GM23338 (cell line): ENCODE measurements around the gene ANKIB1. TPM values are rescaled to one million over a fixed set of nuclear protein-coding genes. Genes with fewer than 3 reads are reported as not detected.

Experiments
- ATAC-seq: fragments of 200-7000 bp; cut with Tn5 transposase; 3 replicates; pipeline ENCODE4 v1.9.1; 2020
- DNase-seq: peaks from one replicate; pipeline ENCODE4 v3.0.0-alpha.2; 2015; ENCODE audit warnings: low spot score
- H2AFZ ChIP-seq: fragments of 200-600 bp; sonication (generic); 2 replicates; pipeline ENCODE4 v1.8.0; 2016; ENCODE audit warnings: antibody characterized with exemption, mild to moderate bottlenecking, moderate library complexity
- H3F3A ChIP-seq: fragments of 200-600 bp; sonication (generic); replicated peaks from 2 replicates; pipeline ENCODE4 v1.8.0; 2017; ENCODE audit warnings: antibody characterized with exemption, mixed run types, low read depth
- H3K27ac ChIP-seq: fragments of 200-600 bp; sonication (generic); 2 replicates; pipeline ENCODE4 v1.6.1; 2016; ENCODE audit warnings: low read depth
- H3K27me3 ChIP-seq: fragments of 200-600 bp; sonication (generic); 2 replicates; pipeline ENCODE4 v1.8.0; 2016; ENCODE audit warnings: mild to moderate bottlenecking, mixed run types, moderate library complexity; ENCODE audit not compliant: insufficient read depth
- H3K36me3 ChIP-seq: fragments of 200-600 bp; sonication (generic); 2 replicates; pipeline ENCODE4 v1.8.0; 2016; ENCODE audit warnings: mild to moderate bottlenecking; ENCODE audit not compliant: insufficient read depth
- H3K4me1 ChIP-seq: fragments of 200-600 bp; sonication (generic); 2 replicates; pipeline ENCODE4 v1.8.0; 2016; ENCODE audit warnings: mild to moderate bottlenecking, moderate library complexity; ENCODE audit not compliant: insufficient read depth
- H3K4me2 ChIP-seq: fragments of 200-600 bp; sonication (generic); 2 replicates; pipeline ENCODE4 v1.7.1; 2017; ENCODE audit warnings: mixed run types
- H3K4me3 ChIP-seq: fragments of 200-600 bp; sonication (generic); 2 replicates; pipeline ENCODE4 v1.6.1; 2016; ENCODE audit warnings: mixed run types
- H3K79me2 ChIP-seq: fragments of 200-600 bp; sonication (generic); replicated peaks from 2 replicates; pipeline ENCODE4 v1.8.0; 2017; ENCODE audit warnings: mild to moderate bottlenecking; ENCODE audit not compliant: insufficient read depth
- H3K9me2 ChIP-seq: fragments of 200-600 bp; sonication (generic); 2 replicates; pipeline ENCODE4 v1.8.0; 2017; ENCODE audit not compliant: insufficient read depth
- H4K20me1 ChIP-seq: fragments of 200-600 bp; sonication (generic); replicated peaks from 2 replicates; pipeline ENCODE4 v1.8.0; 2017; ENCODE audit warnings: mild to moderate bottlenecking; ENCODE audit not compliant: insufficient read depth
- H3K27ac Mint-ChIP-seq: 2 replicates; pipeline ENCODE4 v1.8.0; 2020; ENCODE audit warnings: inconsistent platforms, mild to moderate bottlenecking, moderate library complexity, mixed read lengths
- H3K27me3 Mint-ChIP-seq: 3 replicates; pipeline ENCODE4 v1.8.0; 2022; ENCODE audit warnings: low read depth, mild to moderate bottlenecking, moderate library complexity, mixed read lengths, inconsistent platforms; ENCODE audit not compliant: insufficient read depth, poor library complexity
- H3K36me3 Mint-ChIP-seq: 3 replicates; pipeline ENCODE4 v1.8.0; 2021; ENCODE audit warnings: low read depth, mild to moderate bottlenecking, inconsistent platforms, moderate library complexity, mixed read lengths
- H3K4me1 Mint-ChIP-seq: 3 replicates; pipeline ENCODE4 v1.8.0; 2020; ENCODE audit warnings: mild to moderate bottlenecking, inconsistent platforms, mixed read lengths
- H3K4me3 Mint-ChIP-seq: 3 replicates; pipeline ENCODE4 v1.8.0; 2021; ENCODE audit warnings: moderate library complexity, mild to moderate bottlenecking, inconsistent platforms, mixed read lengths
- H3K9me3 Mint-ChIP-seq: 3 replicates; pipeline ENCODE4 v1.8.0; 2020; ENCODE audit warnings: moderate library complexity, mild to moderate bottlenecking, inconsistent platforms, mixed read lengths
- CREB1 ChIP-seq: fragments of 250-450 bp; sonication (Bioruptor Pico); IDR thresholded peaks from 2 replicates; pipeline ENCODE4 v1.5.0; 2020; ENCODE audit warnings: low read depth, mild to moderate bottlenecking, moderate library complexity
- EZH2 ChIP-seq: fragments of 200-600 bp; sonication (generic); IDR thresholded peaks from one replicate; pipeline ENCODE4 v1.8.0; 2017; ENCODE audit warnings: antibody characterized with exemption, mild to moderate bottlenecking, low read depth; ENCODE audit not compliant: unreplicated experiment
- EZH2phosphoT487 ChIP-seq: fragments of 200-600 bp; sonication (generic); IDR thresholded peaks from one replicate; pipeline ENCODE4 v1.8.1; 2018; ENCODE audit warnings: antibody characterized with exemption; ENCODE audit not compliant: unreplicated experiment
- JUNB ChIP-seq: IDR thresholded peaks from one replicate; pipeline ENCODE4 v1.6.1; 2016; ENCODE audit warnings: antibody characterized with exemption; ENCODE audit not compliant: unreplicated experiment
- NANOG ChIP-seq: IDR thresholded peaks from 2 replicates; pipeline ENCODE4 v1.6.1; 2016; ENCODE audit warnings: antibody characterized with exemption, borderline replicate concordance
- POLR2AphosphoS5 ChIP-seq: IDR thresholded peaks from 2 replicates; pipeline ENCODE4 v1.6.1; 2016; ENCODE audit warnings: antibody characterized with exemption, low read depth
- STAT1 ChIP-seq: IDR thresholded peaks from one replicate; pipeline ENCODE4 v1.6.1; 2016; ENCODE audit warnings: antibody characterized with exemption; ENCODE audit not compliant: unreplicated experiment
- ZNF114 ChIP-seq: fragments of 250-450 bp; sonication (Bioruptor Pico); IDR thresholded peaks from 2 replicates; pipeline ENCODE4 v1.5.0; 2020; ENCODE audit warnings: mild to moderate bottlenecking, moderate library complexity
- ZNF331 ChIP-seq: fragments of 250-450 bp; sonication (Bioruptor Pico); IDR thresholded peaks from 2 replicates; pipeline ENCODE4 v1.5.0; 2020; ENCODE audit warnings: low read depth, mild to moderate bottlenecking, moderate library complexity
- polyA plus RNA-seq: library from polyadenylated mRNA; unstranded; fragments of >200 nt; fragmentation: Nextera tagmentation; extraction: Ambion mirVana; gene quantifications from 2 replicates; pipeline ENCODE4 v1.2.1, GENCODE V29; 2016
- total RNA-seq: library from RNA; depleted of rRNA; stranded (reverse); fragments of >200 nt; shearing (Covaris generic); gene quantifications from 2 replicates; pipeline ENCODE4 v1.2.3, GENCODE V29; 2014
- TF ChIP-seq, protein P1 (sequence below): fragments of 250-450 bp; sonication (Bioruptor Pico); IDR thresholded peaks from 2 replicates; pipeline ENCODE4 v1.5.0; 2020; ENCODE audit warnings: mild to moderate bottlenecking, moderate library complexity
- TF ChIP-seq, protein P2 (sequence below), 2 experiments: fragments of 200-600 bp in 1 of 2; sonication (generic) in 1 of 2; conservative IDR thresholded peaks; 2 replicates each; pipeline versions ENCODE4 v1.5.1 to v1.6.1; 2016 to 2017; ENCODE audit warnings: antibody characterized with exemption in 2 of 2, low read depth in 2 of 2, mild to moderate bottlenecking in 2 of 2, moderate library complexity in 1 of 2
- TF ChIP-seq, protein P3 (sequence below): IDR thresholded peaks from 2 replicates; pipeline ENCODE4 v1.6.1; 2016; ENCODE audit warnings: antibody characterized with exemption
- TF ChIP-seq, protein P4 (sequence below): IDR thresholded peaks from one replicate; pipeline ENCODE4 v1.6.1; 2018; ENCODE audit warnings: antibody characterized with exemption; ENCODE audit not compliant: unreplicated experiment

The ANKIB1 gene
- total and polyA plus RNA-seq, 2 experiments from 2014 or later = 19.1 to 40.3 TPM

DNA sequence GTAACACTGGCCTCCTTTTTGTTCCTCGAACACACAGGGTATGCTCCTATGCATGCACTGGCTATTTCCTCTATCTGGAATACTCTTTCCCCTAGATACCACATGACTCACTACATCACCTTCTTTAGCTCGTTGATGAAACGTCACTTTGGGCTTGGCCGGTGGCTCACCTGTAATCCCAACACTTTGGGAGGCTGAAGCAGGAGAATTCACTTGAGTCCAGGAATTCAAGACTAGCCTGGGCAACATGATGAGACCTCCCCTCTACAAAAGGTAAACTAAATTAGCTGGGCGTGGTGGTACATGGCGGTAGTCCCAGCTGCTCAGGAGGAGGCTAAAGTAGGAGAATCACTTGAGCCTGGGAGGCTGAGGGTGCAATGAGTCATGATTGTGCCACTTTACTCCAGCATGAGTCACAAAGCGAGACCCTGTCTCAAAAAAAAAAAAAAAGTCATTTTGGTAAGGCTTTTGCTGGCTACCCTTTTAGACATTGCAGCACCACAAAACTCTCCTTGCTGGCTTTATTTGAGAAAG, 14.5 kb downstream of the ANKIB1 start:
- Histone ChIP-seq H3K79me2 (peaks cover 97% of the 10 kb centered on the region), H3K4me2 (no peak overlapping the region), H3K4me3 (no peak overlapping the region), H3F3A (no peaks in the 10 kb centered on the region), H3K4me1 (no peaks in the 10 kb centered on the region), H3K27ac (no peak overlapping the region), H3K9me2 (no peaks in the 10 kb centered on the region), H3K36me3 (no peaks in the 10 kb centered on the region), H2AFZ (no peak overlapping the region), H4K20me1 (peaks cover 17% of the 10 kb centered on the region), H3K27me3 (no peaks in the 10 kb centered on the region)
- Mint-ChIP-seq H3K9me3 (no peaks in the 10 kb centered on the region), H3K27ac (no peak overlapping the region), H3K4me3 (no peak overlapping the region), H3K27me3 (peaks cover 2% of the 10 kb centered on the region), H3K4me1 (no peaks in the 10 kb centered on the region), H3K36me3 (no peaks in the 10 kb centered on the region)
- TF ChIP-seq, protein P1, sequence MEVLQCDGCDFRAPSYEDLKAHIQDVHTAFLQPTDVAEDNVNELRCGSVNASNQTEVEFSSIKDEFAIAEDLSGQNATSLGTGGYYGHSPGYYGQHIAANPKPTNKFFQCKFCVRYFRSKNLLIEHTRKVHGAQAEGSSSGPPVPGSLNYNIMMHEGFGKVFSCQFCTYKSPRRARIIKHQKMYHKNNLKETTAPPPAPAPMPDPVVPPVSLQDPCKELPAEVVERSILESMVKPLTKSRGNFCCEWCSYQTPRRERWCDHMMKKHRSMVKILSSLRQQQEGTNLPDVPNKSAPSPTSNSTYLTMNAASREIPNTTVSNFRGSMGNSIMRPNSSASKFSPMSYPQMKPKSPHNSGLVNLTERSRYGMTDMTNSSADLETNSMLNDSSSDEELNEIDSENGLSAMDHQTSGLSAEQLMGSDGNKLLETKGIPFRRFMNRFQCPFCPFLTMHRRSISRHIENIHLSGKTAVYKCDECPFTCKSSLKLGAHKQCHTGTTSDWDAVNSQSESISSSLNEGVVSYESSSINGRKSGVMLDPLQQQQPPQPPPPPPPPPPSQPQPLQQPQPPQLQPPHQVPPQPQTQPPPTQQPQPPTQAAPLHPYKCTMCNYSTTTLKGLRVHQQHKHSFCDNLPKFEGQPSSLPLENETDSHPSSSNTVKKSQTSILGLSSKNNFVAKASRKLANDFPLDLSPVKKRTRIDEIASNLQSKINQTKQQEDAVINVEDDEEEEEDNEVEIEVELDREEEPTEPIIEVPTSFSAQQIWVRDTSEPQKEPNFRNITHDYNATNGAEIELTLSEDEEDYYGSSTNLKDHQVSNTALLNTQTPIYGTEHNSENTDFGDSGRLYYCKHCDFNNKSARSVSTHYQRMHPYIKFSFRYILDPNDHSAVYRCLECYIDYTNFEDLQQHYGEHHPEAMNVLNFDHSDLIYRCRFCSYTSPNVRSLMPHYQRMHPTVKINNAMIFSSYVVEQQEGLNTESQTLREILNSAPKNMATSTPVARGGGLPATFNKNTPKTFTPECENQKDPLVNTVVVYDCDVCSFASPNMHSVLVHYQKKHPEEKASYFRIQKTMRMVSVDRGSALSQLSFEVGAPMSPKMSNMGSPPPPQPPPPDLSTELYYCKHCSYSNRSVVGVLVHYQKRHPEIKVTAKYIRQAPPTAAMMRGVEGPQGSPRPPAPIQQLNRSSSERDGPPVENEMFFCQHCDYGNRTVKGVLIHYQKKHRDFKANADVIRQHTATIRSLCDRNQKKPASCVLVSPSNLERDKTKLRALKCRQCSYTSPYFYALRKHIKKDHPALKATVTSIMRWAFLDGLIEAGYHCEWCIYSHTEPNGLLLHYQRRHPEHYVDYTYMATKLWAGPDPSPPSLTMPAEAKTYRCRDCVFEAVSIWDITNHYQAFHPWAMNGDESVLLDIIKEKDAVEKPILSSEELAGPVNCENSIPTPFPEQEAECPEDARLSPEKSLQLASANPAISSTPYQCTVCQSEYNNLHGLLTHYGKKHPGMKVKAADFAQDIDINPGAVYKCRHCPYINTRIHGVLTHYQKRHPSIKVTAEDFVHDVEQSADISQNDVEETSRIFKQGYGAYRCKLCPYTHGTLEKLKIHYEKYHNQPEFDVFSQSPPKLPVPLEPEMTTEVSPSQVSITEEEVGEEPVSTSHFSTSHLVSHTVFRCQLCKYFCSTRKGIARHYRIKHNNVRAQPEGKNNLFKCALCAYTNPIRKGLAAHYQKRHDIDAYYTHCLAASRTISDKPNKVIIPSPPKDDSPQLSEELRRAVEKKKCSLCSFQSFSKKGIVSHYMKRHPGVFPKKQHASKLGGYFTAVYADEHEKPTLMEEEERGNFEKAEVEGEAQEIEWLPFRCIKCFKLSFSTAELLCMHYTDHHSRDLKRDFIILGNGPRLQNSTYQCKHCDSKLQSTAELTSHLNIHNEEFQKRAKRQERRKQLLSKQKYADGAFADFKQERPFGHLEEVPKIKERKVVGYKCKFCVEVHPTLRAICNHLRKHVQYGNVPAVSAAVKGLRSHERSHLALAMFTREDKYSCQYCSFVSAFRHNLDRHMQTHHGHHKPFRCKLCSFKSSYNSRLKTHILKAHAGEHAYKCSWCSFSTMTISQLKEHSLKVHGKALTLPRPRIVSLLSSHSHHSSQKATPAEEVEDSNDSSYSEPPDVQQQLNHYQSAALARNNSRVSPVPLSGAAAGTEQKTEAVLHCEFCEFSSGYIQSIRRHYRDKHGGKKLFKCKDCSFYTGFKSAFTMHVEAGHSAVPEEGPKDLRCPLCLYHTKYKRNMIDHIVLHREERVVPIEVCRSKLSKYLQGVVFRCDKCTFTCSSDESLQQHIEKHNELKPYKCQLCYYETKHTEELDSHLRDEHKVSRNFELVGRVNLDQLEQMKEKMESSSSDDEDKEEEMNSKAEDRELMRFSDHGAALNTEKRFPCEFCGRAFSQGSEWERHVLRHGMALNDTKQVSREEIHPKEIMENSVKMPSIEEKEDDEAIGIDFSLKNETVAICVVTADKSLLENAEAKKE = no peak
- TF ChIP-seq POLR2AphosphoS5 (no peak), ZNF114 (CRISPR knock-in tag) (no peak), EZH2 (no peak), JUNB (no peak), NANOG (no peak), ZNF331 (CRISPR knock-in tag) (no peak), EZH2phosphoT487 (no peak), CREB1 (CRISPR knock-in tag) (no peak), STAT1 (no peak)
- TF ChIP-seq, protein P2, sequence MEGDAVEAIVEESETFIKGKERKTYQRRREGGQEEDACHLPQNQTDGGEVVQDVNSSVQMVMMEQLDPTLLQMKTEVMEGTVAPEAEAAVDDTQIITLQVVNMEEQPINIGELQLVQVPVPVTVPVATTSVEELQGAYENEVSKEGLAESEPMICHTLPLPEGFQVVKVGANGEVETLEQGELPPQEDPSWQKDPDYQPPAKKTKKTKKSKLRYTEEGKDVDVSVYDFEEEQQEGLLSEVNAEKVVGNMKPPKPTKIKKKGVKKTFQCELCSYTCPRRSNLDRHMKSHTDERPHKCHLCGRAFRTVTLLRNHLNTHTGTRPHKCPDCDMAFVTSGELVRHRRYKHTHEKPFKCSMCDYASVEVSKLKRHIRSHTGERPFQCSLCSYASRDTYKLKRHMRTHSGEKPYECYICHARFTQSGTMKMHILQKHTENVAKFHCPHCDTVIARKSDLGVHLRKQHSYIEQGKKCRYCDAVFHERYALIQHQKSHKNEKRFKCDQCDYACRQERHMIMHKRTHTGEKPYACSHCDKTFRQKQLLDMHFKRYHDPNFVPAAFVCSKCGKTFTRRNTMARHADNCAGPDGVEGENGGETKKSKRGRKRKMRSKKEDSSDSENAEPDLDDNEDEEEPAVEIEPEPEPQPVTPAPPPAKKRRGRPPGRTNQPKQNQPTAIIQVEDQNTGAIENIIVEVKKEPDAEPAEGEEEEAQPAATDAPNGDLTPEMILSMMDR (conservative IDR thresholded peaks at IDR 0.05; ENCODE audit: low read depth in 2 of 2) = no peak
- TF ChIP-seq, protein P3, sequence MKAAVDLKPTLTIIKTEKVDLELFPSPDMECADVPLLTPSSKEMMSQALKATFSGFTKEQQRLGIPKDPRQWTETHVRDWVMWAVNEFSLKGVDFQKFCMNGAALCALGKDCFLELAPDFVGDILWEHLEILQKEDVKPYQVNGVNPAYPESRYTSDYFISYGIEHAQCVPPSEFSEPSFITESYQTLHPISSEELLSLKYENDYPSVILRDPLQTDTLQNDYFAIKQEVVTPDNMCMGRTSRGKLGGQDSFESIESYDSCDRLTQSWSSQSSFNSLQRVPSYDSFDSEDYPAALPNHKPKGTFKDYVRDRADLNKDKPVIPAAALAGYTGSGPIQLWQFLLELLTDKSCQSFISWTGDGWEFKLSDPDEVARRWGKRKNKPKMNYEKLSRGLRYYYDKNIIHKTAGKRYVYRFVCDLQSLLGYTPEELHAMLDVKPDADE = no peak
- TF ChIP-seq, protein P4, sequence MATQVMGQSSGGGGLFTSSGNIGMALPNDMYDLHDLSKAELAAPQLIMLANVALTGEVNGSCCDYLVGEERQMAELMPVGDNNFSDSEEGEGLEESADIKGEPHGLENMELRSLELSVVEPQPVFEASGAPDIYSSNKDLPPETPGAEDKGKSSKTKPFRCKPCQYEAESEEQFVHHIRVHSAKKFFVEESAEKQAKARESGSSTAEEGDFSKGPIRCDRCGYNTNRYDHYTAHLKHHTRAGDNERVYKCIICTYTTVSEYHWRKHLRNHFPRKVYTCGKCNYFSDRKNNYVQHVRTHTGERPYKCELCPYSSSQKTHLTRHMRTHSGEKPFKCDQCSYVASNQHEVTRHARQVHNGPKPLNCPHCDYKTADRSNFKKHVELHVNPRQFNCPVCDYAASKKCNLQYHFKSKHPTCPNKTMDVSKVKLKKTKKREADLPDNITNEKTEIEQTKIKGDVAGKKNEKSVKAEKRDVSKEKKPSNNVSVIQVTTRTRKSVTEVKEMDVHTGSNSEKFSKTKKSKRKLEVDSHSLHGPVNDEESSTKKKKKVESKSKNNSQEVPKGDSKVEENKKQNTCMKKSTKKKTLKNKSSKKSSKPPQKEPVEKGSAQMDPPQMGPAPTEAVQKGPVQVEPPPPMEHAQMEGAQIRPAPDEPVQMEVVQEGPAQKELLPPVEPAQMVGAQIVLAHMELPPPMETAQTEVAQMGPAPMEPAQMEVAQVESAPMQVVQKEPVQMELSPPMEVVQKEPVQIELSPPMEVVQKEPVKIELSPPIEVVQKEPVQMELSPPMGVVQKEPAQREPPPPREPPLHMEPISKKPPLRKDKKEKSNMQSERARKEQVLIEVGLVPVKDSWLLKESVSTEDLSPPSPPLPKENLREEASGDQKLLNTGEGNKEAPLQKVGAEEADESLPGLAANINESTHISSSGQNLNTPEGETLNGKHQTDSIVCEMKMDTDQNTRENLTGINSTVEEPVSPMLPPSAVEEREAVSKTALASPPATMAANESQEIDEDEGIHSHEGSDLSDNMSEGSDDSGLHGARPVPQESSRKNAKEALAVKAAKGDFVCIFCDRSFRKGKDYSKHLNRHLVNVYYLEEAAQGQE = no peak
- ATAC-seq = no peak
- DNase-seq = no peak
